HG03045 (cell line): ENCODE results near the gene STRBP.
"Not testable (repeated sequence)": the region's sequence is repeated elsewhere in the genome, so short reads cannot be mapped to it uniquely, and the experiment has no call there.

ENCODE experiments used
- ATAC-seq: cut with Tn5 transposase; IDR thresholded peaks from one replicate; pipeline ENCODE4 v1.9.1; 2021; ENCODE audit warnings: mild to moderate bottlenecking, moderate library complexity; ENCODE audit not compliant: unreplicated experiment

Gene STRBP

GRCh38 chr9:123268465-123269259 is at the start of gene STRBP:
Gene STRBP, minus strand, starts transcription at chr9:123268586. Its CDS starts 84,452 bp downstream, at chr9:123184134.
- peak; percentile 90 for ATAC-seq

DNA sequence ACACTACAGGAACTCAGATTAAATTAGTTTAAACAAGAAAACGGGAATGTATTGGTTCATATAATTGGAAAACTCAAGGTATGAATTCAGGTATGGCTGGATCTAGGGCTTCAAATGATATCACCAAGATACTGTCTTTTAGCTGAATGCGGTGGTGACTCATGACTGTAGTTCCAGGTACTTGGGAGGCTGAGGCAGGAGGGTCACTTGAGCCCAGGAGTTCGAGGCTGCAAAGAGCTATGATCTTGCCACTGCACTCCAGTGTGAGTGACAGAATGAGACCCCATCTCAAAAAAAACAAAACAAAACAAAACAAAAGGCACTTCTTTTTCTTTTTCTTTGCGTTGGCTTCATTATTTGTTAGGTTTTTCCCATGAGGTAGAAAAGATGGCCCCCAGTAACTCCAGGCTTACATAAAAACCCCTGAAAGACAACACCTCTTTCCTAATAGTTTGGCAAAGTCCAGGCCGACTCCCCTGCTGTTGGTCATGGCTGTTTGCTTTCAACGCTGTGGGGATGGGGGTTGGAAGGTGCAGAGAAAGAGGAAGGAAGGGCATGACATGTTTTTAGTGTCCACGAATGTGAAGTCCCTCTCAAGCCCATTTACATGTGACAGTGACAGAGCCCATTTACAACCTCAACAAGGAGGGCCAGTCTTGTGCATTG is 47.8 kb upstream of the STRBP start:
- ATAC-seq = no peak

- no peak for ATAC-seq
These were observed 47.2 kb upstream of the STRBP start for GRCh38 chr9:123315635-123316034.

GRCh38 chr9:123314617-123315016 is 46.2 kb upstream of the STRBP start:
- no peak for ATAC-seq

DNA sequence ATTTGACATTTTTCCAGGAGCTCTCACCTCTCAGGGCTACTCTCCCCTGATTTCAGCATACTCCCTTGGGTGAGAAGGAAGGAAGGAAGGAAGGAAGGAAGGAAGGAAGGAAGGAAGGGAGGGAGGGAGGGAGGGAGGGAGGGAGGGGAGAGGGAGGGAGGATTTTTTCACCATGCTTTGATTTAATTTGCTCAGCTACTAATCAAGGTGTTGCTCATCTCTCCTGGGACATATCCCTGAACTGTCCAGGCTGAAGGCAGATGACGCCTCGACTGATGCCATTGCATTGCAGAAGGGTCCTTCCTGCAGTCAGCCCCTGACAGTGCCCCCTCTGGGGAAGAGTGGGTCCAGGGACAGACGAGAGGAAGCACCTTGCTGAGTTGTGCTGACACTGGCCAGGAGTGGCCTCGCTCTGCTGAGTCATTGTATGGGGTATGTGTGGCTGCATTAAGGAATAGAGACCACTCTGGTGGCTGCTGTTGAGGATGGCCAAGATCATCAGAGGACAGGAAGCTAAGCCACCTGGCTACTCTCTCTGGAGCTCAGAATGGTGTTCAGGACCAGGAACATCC is 44.0 kb upstream of the STRBP start:
- no peak for ATAC-seq

GRCh38 chr9:123311250-123311752 is 42.9 kb upstream of the STRBP start:
- ATAC-seq = no peak

GRCh38 chr9:123310551-123311249 is 42.3 kb upstream of the STRBP start:
- no peak for ATAC-seq

DNA sequence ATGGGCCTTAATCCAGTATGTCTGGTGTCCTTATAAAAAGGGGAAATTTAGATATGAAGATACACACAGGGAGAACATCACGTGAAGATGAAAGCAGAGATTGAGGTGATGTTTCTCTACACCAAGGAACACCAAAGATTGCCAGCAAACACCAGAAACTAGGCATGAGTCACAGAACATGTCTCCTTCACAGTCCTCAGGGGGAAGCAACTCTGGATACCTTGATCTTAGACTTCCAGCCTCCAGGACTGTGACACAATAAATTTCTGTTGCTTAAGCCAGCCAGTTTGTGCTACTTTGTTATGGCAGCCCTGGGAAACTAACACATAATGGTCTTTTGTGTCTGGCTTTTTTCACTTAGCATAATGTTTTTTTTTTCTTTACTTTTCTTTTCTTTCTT is 41.2 kb upstream of the STRBP start:
- ATAC-seq = no peak

- ATAC-seq = no peak
These were observed 37.5 kb upstream of the STRBP start for GRCh38 chr9:123305879-123306278.

DNA sequence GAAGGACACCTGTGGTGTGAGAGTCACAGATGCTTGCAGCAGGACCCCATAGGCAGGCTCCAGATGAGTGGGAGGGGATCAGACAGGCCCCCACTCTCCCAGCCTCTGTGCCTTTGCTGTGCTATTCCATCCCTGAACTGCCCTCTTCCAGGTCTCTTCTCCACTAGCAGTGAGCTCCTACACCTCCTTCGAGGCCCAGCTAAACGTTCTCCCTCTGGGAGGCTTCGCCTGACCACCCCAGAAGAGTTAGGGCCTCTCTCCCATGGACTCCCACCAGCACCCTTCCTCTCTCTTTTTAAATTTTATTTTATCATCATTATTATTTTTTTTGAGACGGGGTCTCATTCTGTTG is 35.9 kb upstream of the STRBP start:
- ATAC-seq = no peak

GRCh38 chr9:123302348-123303214 is 34.2 kb upstream of the STRBP start:
- no peak for ATAC-seq

- ATAC-seq = not testable (repeated sequence)
These were observed 33.5 kb upstream of the STRBP start for GRCh38 chr9:123301936-123302335.

DNA sequence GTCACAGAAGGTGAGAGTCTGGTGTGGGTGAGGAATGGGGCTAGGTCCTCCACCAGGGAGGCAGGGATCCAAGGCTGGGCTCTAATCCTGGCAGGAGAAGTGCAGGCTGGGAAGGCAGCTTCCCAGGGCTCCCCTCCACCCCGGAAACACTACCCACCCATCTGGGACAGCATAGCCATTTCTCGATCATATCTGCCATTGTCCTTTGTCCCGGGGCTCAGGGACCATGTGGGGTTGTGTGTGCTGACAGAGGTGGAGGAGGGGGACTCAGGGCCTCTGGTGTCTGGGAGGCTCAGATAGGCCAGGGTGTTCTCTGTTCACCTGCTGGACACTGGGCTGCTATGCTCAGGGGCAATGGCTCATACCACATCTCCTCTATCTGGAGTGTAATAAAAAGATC is 32.2 kb upstream of the STRBP start:
- no peak for ATAC-seq

GRCh38 chr9:123299558-123300126 is 31.3 kb upstream of the STRBP start:
- no peak for ATAC-seq

DNA sequence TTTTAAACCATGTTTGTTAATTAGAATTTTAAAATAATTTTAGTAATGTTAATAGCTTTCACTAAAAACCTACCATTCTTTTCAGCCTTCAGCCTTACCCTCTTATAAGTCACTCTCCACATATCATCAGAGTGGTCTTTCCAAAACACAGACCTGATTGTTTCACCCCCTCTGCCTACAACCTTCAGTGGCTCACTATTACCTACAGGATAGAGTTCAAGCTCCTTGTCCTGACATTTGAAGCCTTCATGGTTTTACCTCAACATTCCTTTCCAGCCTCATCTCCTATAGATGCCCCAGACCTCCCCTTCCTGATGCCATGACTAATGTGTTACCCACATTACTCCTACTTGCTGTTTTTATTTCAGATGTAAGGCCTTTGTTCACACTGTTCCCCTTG is 27.8 kb upstream of the STRBP start:
- ATAC-seq = no peak

DNA sequence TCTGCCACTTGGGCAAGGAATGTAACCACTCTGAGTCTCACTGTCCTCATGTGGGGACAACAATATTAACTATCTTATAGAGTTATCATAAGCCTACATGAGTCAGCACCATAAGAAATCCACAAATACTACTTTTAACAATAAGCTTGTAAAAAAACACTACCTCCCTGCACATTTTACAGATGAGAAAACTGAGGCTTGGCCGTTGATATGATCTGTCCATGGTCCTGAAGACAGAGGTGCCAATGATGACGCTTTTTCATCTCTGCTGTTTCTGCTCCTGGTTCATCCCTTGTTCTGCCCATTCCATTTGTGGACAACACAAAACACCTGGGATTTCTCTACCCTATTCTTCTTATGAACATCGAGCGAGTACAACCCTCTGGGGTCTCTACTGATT is 23.4 kb upstream of the STRBP start:
- no peak for ATAC-seq

DNA sequence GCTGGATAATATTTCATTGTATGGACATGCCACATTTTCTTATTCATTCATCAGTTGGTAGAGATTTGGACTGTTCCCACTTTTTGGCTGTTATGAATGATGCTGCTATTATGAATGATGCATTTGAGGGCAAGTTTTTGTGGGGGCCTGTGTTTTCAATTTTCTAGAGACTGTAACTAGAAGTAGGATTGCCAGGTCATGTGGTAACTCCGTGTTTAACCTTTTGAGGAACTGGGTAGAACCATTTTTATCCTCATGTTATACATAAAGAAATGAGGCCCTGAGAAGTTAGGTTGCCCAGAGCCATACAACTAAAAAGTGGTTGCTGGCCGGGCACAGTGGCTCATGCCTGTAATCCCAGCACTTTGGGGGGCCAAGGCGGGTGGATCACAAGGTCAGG is 22.4 kb upstream of the STRBP start:
- ATAC-seq = no peak

DNA sequence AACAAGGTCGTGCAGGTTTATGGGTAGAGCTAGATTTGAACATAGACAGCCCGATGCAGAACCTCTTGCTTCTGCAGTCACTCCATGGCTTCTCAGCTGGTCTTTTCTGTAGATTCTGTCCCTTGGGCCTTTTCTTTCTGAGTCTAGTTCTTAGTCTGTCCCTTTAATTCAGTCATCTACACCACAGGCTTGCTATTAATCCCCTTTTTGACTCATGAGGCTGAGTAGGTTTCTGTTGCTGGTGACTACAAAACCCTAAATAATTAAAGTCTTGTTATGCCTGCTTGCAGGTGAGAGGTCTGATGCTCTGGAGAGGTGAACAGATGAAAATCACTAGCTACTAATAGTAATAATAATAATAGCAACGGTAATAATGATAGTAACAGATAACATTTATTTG is 19.3 kb upstream of the STRBP start:
- no peak for ATAC-seq

GRCh38 chr9:123286324-123286723 is 17.9 kb upstream of the STRBP start:
- no peak for ATAC-seq

DNA sequence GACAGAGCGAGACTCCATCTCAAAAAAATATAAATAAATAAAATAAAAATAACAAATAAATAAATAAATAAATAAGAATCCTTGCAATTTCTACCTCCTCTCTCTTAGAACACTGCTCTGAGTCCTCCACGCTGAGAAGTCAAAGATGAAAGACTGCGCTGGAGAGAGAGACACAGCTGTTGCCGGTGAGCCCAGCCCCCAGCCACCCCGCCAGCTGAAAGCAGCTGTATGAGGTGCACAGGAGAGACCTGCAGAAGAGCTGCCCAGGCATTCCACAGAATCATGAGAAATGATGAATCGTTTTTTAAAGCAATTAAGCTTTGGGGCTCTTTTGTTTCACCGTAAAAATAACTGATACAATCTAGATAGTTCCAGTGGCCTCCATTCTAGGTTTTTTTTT is 16.3 kb upstream of the STRBP start:
- ATAC-seq = no peak
